Stomach (tissue), 4 donors: Measurements from ENCODE around the gene STEAP4.

Experiments
- POLR2A ChIP-seq, 4 donors: fragments of 450-650 bp; IDR thresholded peaks; one replicate each; pipeline ENCODE4 v1.6.1; 2016; ENCODE audit warnings: antibody characterized with exemption in 4 of 4, control low read depth in 2 of 4, mild to moderate bottlenecking in 1 of 4, moderate library complexity in 1 of 4
- POLR2AphosphoS5 ChIP-seq, 3 donors: sonication (generic); formaldehyde crosslinking; IDR thresholded peaks; one replicate each; pipeline ENCODE4 v1.6.1; 2016; ENCODE audit warnings: antibody characterized with exemption in 3 of 3

GRCh38 chr7:88302486-88302885 is 4.2 kb downstream of the STEAP4 start:
- TF ChIP-seq POLR2AphosphoS5 (IDR thresholded peaks at IDR 0.05) = no peak
- no peak for TF ChIP-seq POLR2A (IDR thresholded peaks at IDR 0.05)
